Fibroblast of skin of left biceps (primary cell): ENCODE measurements around the gene NUB1.
"Not testable (repeated sequence)": the region's sequence is repeated elsewhere in the genome, so short reads cannot be mapped to it uniquely, and the experiment has no call there.

Experiments used
- DNase-seq, 2 experiments: peaks; one replicate each; pipeline ENCODE4 v3.0.0-alpha.2; 2013; ENCODE audit warnings: low read depth in 2 of 2

NUB1 gene

DNA sequence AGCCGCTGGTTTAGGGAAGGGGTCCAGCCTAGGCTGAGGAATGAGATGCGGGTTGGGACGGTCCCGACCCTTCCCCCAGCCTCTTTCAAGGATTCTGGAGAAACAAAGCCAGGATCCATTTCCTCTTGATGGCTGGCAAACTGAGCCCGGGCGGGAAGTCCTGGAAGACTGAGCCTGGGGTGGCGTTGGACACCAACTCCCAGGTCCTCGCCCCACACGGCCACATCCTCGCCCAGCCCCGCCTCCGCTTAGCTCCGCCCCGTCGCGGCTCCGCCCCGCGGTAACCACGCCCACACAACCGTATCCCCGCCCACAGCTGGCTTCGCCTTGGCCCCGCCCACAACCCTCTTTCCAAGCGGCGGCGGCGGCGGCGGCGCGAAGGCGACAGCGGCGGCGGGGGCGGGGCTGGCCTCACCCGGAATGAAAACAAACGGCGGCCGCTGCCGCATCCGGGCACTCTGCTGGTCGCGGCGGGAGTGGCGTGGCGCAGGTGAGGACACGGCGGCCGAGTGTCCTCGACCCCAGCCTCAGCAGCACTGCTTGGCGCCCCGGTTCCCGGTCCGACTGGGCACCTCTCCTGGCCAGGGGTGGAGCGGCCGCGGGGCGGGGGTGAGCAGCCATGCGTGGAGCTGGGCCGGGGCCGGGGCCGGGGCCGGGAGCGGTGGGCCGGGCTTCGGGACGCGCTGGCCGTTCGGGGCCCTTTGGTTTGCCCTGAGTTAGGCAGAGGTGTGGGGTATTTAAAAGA, at the start of gene NUB1:
NUB1 (plus strand) TSS at position 456 of the 745 bp plus-strand sequence. CDS start 3,538 bp downstream, outside the sequence.
- peak; percentile 47 to 55 for DNase-seq

GRCh38 chr7:151292850-151293249, 48.8 kb upstream of the NUB1 start:
- no peak for DNase-seq

- no peak for DNase-seq
These were observed 45.2 kb upstream of the NUB1 start for GRCh38 chr7:151296202-151296992.

GRCh38 chr7:151298765-151299164, 42.8 kb upstream of the NUB1 start:
- DNase-seq: no peak

DNA sequence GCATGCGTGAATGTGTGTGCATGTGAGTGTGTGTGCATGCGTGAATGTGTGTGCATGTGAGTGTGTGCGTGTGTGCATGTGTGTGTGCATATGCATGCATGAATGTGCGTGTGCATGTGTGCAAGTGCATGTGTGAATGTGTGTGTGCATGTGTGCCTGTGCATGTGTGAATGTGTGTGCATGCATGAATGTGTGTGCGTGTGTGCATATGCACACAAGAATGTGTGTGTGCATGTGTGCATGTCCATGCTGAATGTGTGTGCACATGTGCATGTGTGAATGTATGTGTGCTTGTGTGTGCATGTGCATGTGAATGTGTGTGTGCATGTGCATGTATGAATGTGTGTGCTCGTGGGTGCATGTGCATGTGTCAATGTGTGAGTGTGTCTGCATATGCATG, 42.1 kb upstream of the NUB1 start:
- no peak for DNase-seq

GRCh38 chr7:151299940-151300645, 41.5 kb upstream of the NUB1 start:
- DNase-seq: no peak

DNA sequence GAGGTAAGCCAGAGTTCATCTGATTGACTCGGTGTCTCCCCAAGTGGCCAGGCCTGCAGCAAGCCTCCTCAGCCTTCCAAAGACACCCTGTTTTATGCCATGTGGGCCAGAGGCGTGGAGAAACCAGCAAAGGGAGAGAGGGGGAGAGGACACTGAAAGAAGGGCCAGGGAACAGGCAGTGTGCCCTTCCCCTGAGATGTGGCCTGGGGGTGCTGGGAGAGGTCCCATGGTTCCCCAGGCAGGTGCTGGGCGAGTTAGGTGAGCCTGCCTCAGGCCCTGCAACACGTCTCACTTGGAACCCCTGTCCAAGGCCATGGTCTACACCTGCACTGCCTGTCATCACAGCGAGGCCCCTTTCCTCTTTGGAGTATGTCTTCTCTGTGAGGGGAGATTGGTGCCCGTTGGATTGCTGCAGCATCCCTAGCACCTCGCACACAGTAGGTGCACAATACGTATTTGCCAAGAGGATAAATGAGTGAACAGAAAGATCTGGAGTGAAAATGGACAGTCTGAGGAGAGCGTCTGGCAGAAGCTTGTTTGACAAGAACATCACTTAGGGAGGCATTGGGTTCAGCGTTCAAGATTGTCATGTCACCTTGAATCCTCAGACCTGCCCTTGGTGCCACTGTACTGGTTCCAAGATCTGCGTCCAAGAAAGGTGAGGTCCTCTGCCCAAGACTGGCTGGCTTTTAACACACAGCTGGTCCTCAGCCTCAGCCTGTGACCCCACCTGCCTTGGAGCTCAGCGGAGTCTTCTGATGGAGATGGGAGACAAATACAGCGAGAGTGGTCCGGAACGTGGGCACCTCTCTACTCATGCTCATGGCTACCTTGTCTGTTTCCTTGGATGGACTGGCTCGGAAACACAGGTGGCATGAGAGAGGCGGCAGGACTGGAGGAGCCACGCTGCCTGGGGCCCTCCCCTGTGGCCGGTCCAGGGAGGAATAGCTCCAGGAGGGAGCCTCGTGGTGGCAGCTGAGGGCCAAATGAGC, 39.8 kb upstream of the NUB1 start:
- DNase-seq: no peak

- DNase-seq: not testable (repeated sequence)
These were observed 37.4 kb upstream of the NUB1 start for GRCh38 chr7:151304251-151304650.

- no peak for DNase-seq
These were observed 36.8 kb upstream of the NUB1 start for GRCh38 chr7:151304856-151305255.

DNA sequence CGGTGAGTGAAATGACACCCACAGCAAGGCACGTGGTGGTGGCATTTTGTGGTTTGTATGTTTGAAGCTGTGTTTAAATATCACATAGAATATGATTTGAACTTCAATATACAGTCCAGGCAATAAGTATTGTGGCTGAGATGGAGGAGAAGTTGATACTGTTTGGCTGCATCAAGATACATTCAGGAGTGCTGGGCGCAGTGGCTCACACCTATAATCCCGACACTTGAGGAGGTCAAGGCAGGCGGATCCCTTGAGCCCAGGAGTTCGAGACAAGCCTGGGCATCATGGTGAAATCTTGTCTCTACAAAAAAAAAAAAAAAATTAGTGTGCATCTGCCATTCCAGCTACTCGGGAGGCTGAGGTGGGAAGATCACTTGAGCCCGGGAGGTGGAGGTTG, 35.2 kb upstream of the NUB1 start:
- DNase-seq: no peak

GRCh38 chr7:151306860-151307259, 34.8 kb upstream of the NUB1 start:
- DNase-seq: no peak

DNA sequence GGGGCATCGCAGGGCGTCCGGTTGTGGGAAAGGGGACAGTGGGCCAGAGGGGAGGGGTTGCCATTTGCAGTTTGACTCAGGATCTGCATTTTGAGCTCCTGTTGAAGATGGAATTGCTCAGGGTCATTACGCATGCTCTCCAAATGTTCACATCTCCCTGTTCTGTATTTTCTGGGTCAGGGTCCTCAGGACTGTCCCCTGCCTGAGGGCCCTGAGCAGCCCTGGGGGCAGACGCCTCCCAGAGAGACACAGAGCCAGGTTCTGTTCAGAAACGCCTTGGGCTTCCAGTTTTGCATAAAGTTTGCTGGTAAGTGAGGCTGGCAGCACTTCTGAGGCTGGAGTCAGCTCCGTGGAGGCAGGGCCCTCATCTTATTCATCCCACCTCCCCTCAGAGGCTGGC, 34.1 kb upstream of the NUB1 start:
- no peak for DNase-seq

GRCh38 chr7:151308256-151308655, 33.4 kb upstream of the NUB1 start:
- DNase-seq: no peak

DNA sequence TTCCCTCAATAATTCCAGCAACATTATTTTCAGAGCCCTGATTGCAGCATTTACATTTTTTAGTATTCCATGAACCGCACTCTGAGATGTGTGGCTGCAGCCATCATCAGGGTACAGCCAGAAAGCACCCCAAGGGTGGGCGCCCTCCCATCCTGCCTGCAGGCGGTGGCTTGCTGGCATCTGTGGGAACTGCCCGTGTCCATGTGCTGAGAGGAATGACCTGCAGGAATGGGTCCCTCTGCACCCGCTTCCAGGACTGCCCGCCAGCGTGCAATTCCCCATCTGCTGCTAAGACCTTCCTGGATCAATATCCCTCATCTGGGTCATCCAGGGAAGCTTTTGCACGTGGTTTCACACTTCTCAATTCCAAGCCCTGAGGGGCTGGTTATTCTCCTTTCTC, 32.8 kb upstream of the NUB1 start:
- DNase-seq: no peak

DNA sequence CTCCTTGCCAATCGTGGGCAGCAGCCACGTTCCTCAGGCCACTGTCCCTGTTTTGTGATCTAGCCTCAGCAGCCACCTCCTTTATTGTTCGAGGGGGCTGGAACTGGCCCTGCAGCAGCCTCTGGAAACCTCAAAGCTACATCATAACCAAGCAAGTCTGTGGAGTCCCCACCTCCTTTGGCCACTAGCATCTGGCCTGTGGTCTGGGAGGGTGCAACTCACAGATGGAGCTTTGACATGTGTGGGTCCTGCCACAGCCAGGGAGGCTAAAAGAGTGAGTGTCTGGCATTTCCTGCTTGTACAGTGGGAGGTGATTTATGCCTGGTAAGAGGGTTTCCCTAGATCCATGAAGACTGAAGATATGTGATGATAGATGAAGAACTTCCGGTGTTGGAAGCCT, 32.3 kb upstream of the NUB1 start:
- DNase-seq: peak in 1 of 2 experiments; percentile 5

GRCh38 chr7:151310578-151310977, 31.0 kb upstream of the NUB1 start:
- DNase-seq: no peak

- DNase-seq: no peak
These were observed 30.2 kb upstream of the NUB1 start for GRCh38 chr7:151311294-151311864.

GRCh38 chr7:151312356-151312755, 29.3 kb upstream of the NUB1 start:
- DNase-seq: no peak

- no peak for DNase-seq
These were observed 28.5 kb upstream of the NUB1 start for GRCh38 chr7:151312831-151313809.

- DNase-seq: no peak
These were observed 27.8 kb upstream of the NUB1 start for GRCh38 chr7:151313857-151314256.
